Measurements from ENCODE around the gene PSMB7. TPM values are rescaled to one million over a fixed set of nuclear protein-coding genes. Genes with fewer than 3 reads are reported as not detected.

PSMB7 gene
- total RNA-seq, 2 experiments from 2014 or later = 155 to 170 TPM

DNA sequence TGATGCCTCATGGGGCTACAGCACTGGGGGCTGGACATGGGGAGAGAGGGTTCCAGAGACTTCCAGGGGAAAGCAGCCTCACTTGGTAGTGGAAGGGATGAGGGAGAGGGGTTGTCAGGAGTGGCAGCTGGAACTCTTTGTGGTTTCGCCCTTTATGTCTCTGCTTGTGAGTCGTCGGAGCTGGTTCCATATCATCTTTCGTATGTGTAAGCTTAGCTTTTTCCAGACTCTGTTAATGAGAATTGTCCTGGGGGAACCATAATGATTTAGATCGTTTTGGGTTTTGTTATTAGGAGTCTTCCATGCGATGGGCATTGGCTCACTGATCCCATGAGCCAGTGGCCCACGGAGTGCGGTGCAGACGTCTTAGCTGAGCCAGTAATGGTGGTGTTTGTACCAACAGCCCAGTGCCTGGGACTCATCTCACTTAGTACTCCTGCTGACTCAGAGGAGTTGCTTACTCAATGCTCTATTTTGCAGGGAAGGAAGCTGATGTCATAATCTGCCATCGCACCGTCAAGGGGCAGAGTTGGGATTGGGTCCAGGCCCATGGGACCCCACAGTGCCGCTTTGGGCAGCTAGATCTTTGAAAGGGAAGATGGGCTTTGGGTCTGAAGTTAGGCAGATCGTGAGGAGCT lies 109.0 kb downstream of the PSMB7 start:
- intact Hi-C loops (cut with micrococcal nuclease) = no loop called here
- no peaks in the 10 kb centered on the region for H3K27me3 Mint-ChIP-seq
- no peak overlapping the region for H3K4me3 Mint-ChIP-seq
- ChIA-PET POLR2A (no interaction called here), CTCF (interaction anchor here (2.1 to 3.7 kb wide), 2 partner anchors 13 to 179 kb away, joined by 4 to 17 read pairs; no protein-coding TSS in a partner anchor)
- H3K27ac Mint-ChIP-seq = no peak overlapping the region
- peaks cover 2% of the 10 kb centered on the region for H3K4me1 Mint-ChIP-seq (ENCODE audit: low read depth)
- DNase-seq = no peak
- ATAC-seq = no peak
- H3K9me3 Mint-ChIP-seq = no peaks in the 10 kb centered on the region
- peaks cover 2% of the 10 kb centered on the region for H3K36me3 Mint-ChIP-seq (ENCODE audit: low read depth)
- no peak for TF ChIP-seq CTCF (IDR thresholded peaks at IDR 0.05)

DNA sequence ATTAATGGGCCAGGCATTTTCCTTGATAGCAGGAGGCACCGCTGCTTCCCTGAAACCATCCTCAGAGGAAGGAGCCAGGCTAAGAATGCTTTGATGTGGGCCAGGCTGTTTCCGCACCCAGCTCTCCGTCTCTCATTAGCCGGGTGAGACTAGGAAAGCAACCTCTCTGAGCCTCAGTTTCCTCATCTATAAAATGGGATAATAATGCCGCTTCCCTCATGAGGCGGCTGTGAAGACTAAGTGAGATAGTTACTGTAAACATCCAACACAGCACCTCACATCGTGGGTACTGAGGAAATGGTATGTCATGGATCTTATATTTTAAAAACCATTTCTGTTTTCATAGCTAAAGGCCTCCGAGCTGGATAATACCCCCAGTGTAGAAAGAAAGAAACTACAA lies 111.0 kb downstream of the PSMB7 start:
- Mint-ChIP-seq H3K4me3 (no peak overlapping the region), H3K4me1 (ENCODE audit: low read depth) (peaks cover 6% of the 10 kb centered on the region), H3K27ac (no peak overlapping the region), H3K27me3 (no peaks in the 10 kb centered on the region), H3K9me3 (no peaks in the 10 kb centered on the region), H3K36me3 (ENCODE audit: low read depth) (peaks cover 2% of the 10 kb centered on the region)
- no peak for TF ChIP-seq CTCF (IDR thresholded peaks at IDR 0.05)
- CTCF ChIA-PET = interaction anchor here (0.9 to 3.7 kb wide), 2 partner anchors 16 to 177 kb away, joined by 3 to 17 read pairs; no protein-coding TSS in a partner anchor
- no peak for DNase-seq
- intact Hi-C loops (cut with micrococcal nuclease) = no loop called here
- no peak for ATAC-seq
- POLR2A ChIA-PET = interaction anchor here (1.4 kb wide), 1 partner anchor 12 kb away, joined by 3 read pairs; no protein-coding TSS in a partner anchor

- ChIA-PET POLR2A (interaction anchor here (1.4 kb wide), 1 partner anchor 13 kb away, joined by 3 read pairs; no protein-coding TSS in a partner anchor), CTCF (interaction anchor here (3.7 kb wide), 1 partner anchor 177 kb away, joined by 17 read pairs; no protein-coding TSS in a partner anchor)
- Mint-ChIP-seq H3K36me3 (ENCODE audit: low read depth) (peaks cover 2% of the 10 kb centered on the region), H3K27ac (no peak overlapping the region), H3K9me3 (no peaks in the 10 kb centered on the region), H3K4me3 (no peak overlapping the region), H3K4me1 (ENCODE audit: low read depth) (peaks cover 6% of the 10 kb centered on the region), H3K27me3 (no peaks in the 10 kb centered on the region)
- DNase-seq (no peak), ATAC-seq (no peak)
- TF ChIP-seq CTCF (IDR thresholded peaks at IDR 0.05) = no peak
- intact Hi-C loops (cut with micrococcal nuclease) = no loop called here
Observed at GRCh38 chr9:124303762-124304161, 111.5 kb downstream of the PSMB7 start.

Other genes starting within 250 kb of the PSMB7 start
- 10 to 100 TPM; 20.2 to 21.8 TPM for gene NEK6, start 157.5 kb downstream of the PSMB7 start, total RNA-seq
- gene ADGRD2, start 35.0 kb upstream of the PSMB7 start, total RNA-seq = not detected
- not detected for gene NR5A1, start 92.0 kb upstream of the PSMB7 start, total RNA-seq